SJSA1 (cell line): ENCODE measurements around the gene HOXB7. TPM values are rescaled to one million over a fixed set of nuclear protein-coding genes. Genes with fewer than 3 reads are reported as not detected.

ENCODE experiments used
- DNase-seq, 2 experiments: peaks; one replicate each; pipeline ENCODE4 v3.0.0-alpha.2; 2015 to 2020; ENCODE audit warnings: low spot score in 2 of 2, low read depth in 1 of 2
- H3K27ac ChIP-seq: fragments of 250-450 bp; sonication (Bioruptor Pico); 2 replicates; pipeline ENCODE4 v1.5.1; 2020; ENCODE audit warnings: mild to moderate bottlenecking, moderate library complexity
- H3K27me3 ChIP-seq: fragments of 250-450 bp; sonication (Bioruptor Pico); replicated peaks from 2 replicates; pipeline ENCODE4 v1.5.1; 2020; ENCODE audit warnings: mild to moderate bottlenecking, moderate library complexity
- H3K36me3 ChIP-seq: fragments of 250-450 bp; sonication (Bioruptor Pico); 2 replicates; pipeline ENCODE4 v1.5.1; 2020; ENCODE audit warnings: mild to moderate bottlenecking
- H3K4me1 ChIP-seq: fragments of 250-450 bp; sonication (Bioruptor Pico); replicated peaks from 2 replicates; pipeline ENCODE4 v1.6.1; 2021; ENCODE audit warnings: mild to moderate bottlenecking
- H3K4me3 ChIP-seq: fragments of 250-450 bp; sonication (Bioruptor Pico); 2 replicates; pipeline ENCODE4 v1.5.1; 2020; ENCODE audit warnings: mild to moderate bottlenecking
- H3K9me3 ChIP-seq: fragments of 250-450 bp; sonication (Bioruptor Pico); replicated peaks from 2 replicates; pipeline ENCODE4 v1.5.1; 2020; ENCODE audit warnings: mild to moderate bottlenecking
- total RNA-seq: library from RNA; depleted of rRNA; stranded (reverse); fragments of >200 nt; shearing (Covaris generic); gene quantifications from 2 replicates; pipeline ENCODE4 v1.2.3, GENCODE V29; 2014

Gene HOXB7
- total RNA-seq, 1 experiment from 2014 or later, result 23.0 TPM

DNA sequence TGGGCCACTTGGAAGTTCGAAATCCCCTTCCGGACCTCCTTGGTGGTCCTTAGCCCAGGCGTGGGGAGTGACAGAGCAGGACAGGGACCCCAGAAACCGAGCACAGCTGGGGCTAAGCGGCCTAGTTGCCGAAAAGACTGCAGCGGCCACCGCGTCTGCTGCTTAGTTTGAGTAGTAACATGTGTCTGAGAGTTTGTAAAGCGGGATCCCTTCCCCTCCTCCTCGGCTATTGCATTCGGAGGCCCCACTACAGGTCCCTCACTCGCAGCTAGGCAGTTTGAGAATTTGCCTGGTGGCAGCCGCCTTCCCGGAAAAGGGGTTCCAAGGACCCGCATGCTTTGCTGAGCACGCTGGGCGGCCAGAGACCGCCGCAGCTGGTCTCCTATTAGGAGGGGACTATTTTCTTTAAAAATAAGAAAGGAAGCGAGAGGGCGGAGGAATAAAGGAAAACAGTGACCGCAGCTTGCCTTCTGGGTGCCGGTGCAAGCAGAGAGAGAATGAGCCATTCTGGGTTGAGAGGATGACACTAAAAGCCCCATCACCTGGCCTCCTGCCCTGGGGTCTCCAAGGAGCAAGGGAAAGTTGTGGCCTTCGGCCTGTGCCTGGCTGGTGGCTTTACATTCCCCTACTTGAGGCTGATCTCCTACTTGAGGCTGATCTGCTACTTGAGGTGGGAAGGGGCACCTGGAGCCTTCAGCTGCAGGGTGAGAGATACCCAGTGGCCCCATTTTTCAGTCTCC, 16.1 kb downstream of the HOXB7 start:
- Histone ChIP-seq H3K36me3 (peaks cover 11% of the 10 kb centered on the region), H3K27ac (no peak overlapping the region), H3K27me3 (peaks cover 7% of the 10 kb centered on the region), H3K4me3 (no peak overlapping the region), H3K9me3 (no peaks in the 10 kb centered on the region), H3K4me1 (peaks cover 26% of the 10 kb centered on the region)
- no peak for DNase-seq

DNA sequence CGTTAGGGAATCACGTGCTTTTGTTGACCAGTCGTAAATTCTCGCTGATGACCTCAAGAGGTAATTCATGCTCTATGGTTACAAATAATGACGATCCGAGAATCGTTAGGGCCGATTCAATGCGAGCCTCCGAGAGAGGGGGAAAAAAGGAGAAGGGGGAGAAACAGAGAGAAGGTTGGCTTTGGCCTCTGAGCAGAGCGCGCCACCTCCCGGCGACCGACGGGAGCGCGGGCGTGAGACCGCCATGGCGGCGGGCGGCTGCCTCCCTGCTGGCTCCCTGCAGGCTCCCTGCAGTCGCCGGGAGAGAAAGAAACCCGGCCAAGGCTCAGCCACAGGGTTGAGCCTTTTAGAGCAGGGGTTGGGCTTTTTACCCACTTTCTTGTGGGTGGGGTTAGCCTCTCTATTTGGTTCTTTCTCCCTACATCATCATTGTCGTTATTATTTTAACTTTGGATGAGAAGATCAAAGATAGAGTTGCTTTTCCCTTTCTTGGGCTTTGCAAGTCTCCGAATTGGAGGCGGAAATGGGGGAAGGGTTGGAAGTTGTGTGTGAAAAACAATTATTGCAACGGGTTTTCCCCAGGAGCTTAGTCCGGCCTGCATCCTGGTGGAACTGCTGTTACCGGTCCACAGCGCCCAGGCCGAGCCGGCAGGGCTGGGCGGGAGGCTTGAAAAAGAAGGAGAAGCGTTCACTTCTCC, 16.8 kb downstream of the HOXB7 start:
- Histone ChIP-seq H3K36me3 (peaks cover 11% of the 10 kb centered on the region), H3K27me3 (peaks cover 7% of the 10 kb centered on the region), H3K27ac (no peak overlapping the region), H3K9me3 (no peaks in the 10 kb centered on the region), H3K4me3 (peak overlapping the region; percentile 24), H3K4me1 (peaks cover 26% of the 10 kb centered on the region)
- DNase-seq, result peak; percentile 79 to 85

- H3K9me3 ChIP-seq, result no peaks in the 10 kb centered on the region
- H3K27ac ChIP-seq, result no peak within 1 kb of the TSS
- peak within 1 kb of the TSS; percentile 24 for H3K4me3 ChIP-seq
- peaks cover 11% of the 10 kb centered on the region for H3K36me3 ChIP-seq
- no peak for DNase-seq
- peaks cover 21% of the 10 kb centered on the region for H3K4me1 ChIP-seq
- H3K27me3 ChIP-seq, result no peaks in the 10 kb centered on the region; the same call in 1 of the 2 replicates
These were observed 17.5 kb downstream of the HOXB7 start, which contains the start of gene HOXB5 for GRCh38 chr17:48593126-48593829. TSS of gene HOXB5 (minus strand) at chr17:48593779. CDS start at chr17:48593682, 97 bp downstream.

DNA sequence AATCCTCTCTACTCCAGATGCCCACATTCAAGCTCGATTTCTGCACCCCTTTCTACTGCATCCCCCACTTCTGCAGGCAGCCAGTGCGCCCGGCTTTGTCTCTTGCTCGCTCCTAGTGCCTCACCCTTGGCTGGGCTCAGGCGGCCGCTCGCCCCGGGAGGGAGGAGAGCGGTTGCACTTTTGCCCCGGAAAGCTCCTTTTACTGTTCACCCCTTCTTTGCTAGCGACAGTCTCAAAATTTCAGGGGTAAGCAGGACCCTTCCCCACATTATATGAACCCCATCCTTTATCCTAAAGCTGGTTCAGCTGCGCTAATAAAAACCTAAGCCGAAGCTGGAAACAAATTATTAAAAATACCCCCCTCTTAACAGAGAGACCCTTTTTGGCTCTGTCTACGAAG, 18.2 kb downstream of the HOXB7 start:
- peaks cover 11% of the 10 kb centered on the region for H3K36me3 ChIP-seq
- no peaks in the 10 kb centered on the region for H3K9me3 ChIP-seq
- no peak for DNase-seq
- H3K27me3 ChIP-seq, result no peaks in the 10 kb centered on the region
- peaks cover 21% of the 10 kb centered on the region for H3K4me1 ChIP-seq
- H3K27ac ChIP-seq, result no peak overlapping the region
- H3K4me3 ChIP-seq, result no peak overlapping the region

GRCh38 chr17:48592057-48592514, 18.7 kb downstream of the HOXB7 start:
- Histone ChIP-seq H3K27me3 (no peaks in the 10 kb centered on the region), H3K4me3 (no peak overlapping the region), H3K4me1 (peaks cover 21% of the 10 kb centered on the region), H3K36me3 (peaks cover 11% of the 10 kb centered on the region), H3K9me3 (no peaks in the 10 kb centered on the region), H3K27ac (no peak overlapping the region)
- DNase-seq, result no peak

GRCh38 chr17:48591255-48592056, 19.4 kb downstream of the HOXB7 start:
- no peak for DNase-seq
- no peaks in the 10 kb centered on the region for H3K9me3 ChIP-seq
- H3K36me3 ChIP-seq, result peaks cover 9% of the 10 kb centered on the region
- no peak overlapping the region for H3K4me3 ChIP-seq
- peaks cover 22% of the 10 kb centered on the region for H3K4me1 ChIP-seq
- H3K27ac ChIP-seq, result no peak overlapping the region
- H3K27me3 ChIP-seq, result no peaks in the 10 kb centered on the region

DNA sequence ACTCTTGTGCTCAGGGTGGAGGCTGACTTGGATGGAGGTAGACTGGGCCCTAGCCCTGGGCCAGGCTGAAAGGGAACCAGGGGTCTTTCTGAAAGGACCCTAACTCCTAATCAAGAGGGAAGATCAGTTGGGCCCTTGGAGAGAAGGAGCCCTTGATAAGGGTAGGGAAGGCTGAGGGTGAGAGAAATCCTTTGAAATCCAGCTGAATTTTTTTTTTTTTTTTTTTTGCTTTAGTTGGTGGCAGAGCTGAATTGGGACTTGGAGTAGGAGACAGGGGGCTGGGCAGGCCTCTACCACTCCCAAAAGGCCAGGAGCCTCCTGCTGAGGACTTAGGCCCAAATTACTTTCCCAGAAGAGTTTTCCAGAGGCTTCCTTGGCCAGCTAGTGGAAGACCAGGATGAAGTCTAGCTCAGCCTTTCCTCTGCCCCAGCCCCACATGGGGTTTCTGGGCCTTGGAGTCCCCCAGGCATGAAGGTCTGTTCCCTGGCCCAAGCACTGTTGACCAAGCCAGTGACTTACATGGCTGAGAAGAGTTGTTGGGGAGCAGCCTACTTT, 20.1 kb downstream of the HOXB7 start:
- Histone ChIP-seq H3K27ac (no peak overlapping the region), H3K36me3 (peaks cover 4% of the 10 kb centered on the region; the same call in 1 of the 2 replicates), H3K4me1 (peaks cover 28% of the 10 kb centered on the region), H3K27me3 (no peaks in the 10 kb centered on the region), H3K4me3 (no peak overlapping the region), H3K9me3 (no peaks in the 10 kb centered on the region)
- DNase-seq, result no peak

GRCh38 chr17:48589831-48590606, 20.8 kb downstream of the HOXB7 start, which contains the start of gene HOXB3:
TSS of gene HOXB3 (minus strand) at chr17:48590241. CDS start at chr17:48552474, 37,767 bp downstream.
- Histone ChIP-seq H3K4me3 (no peak within 1 kb of the TSS), H3K27me3 (no peaks in the 10 kb centered on the region), H3K9me3 (no peaks in the 10 kb centered on the region), H3K4me1 (peaks cover 30% of the 10 kb centered on the region), H3K36me3 (0 out of 2 replicates have a peak, but pooled peaks cover 4% of the 10 kb centered on the region), H3K27ac (no peak within 1 kb of the TSS)
- no peak for DNase-seq

DNA sequence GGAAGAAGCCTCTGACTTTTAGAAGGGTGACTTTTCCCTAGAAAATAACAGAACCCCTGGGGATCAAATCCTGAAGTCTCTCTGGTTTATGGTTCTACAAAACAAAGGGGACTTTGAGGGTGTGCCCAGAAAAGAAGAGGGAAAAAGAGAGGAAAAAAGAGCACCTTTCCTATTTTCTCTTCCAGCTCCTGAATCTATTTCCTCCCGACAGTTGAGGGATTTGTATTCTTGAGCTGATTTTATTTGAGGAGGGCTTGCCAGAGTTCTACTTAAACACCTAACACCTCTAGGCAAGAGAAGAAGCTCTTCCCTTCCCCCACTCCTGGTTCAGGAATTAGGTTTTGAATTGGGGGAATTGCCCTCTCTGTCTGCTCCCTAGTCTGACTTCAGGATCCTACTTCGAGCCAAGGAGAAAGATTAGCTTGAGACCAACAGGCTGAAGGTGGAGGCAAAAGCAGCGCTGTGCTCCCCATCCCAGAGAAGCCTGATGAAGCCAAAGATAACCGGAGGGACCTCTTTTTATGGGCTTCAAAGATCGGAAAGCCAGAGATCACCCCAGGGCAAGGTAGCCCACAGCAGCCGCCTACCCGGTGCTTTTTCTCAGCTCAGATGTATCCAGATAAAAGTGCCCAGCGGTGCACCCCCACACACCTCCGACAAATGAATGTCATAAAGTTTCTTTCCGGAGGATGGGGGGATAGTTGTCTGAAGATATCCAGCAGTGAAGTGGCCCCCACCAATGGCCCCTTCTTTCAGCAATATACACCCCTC, 21.6 kb downstream of the HOXB7 start:
- no peak for DNase-seq
- Histone ChIP-seq H3K4me3 (no peak overlapping the region), H3K9me3 (no peaks in the 10 kb centered on the region), H3K27me3 (no peaks in the 10 kb centered on the region), H3K4me1 (peaks cover 32% of the 10 kb centered on the region), H3K36me3 (0 out of 2 replicates have a peak, but pooled peaks cover 4% of the 10 kb centered on the region), H3K27ac (no peak overlapping the region)

GRCh38 chr17:48588528-48588927, 22.3 kb downstream of the HOXB7 start:
- Histone ChIP-seq H3K4me1 (peaks cover 28% of the 10 kb centered on the region), H3K27ac (no peak overlapping the region), H3K4me3 (no peak overlapping the region), H3K9me3 (no peaks in the 10 kb centered on the region), H3K27me3 (no peaks in the 10 kb centered on the region), H3K36me3 (0 out of 2 replicates have a peak, but pooled peaks cover 4% of the 10 kb centered on the region)
- DNase-seq, result no peak

- Histone ChIP-seq H3K4me3 (no peak overlapping the region), H3K27me3 (no peaks in the 10 kb centered on the region), H3K27ac (no peak overlapping the region), H3K4me1 (peaks cover 23% of the 10 kb centered on the region), H3K36me3 (0 out of 2 replicates have a peak, but pooled peaks cover under 1% of the 10 kb centered on the region), H3K9me3 (no peaks in the 10 kb centered on the region)
- no peak for DNase-seq
These were observed 22.8 kb downstream of the HOXB7 start for GRCh38 chr17:48588074-48588415.
